Measurements from ENCODE around the gene OR2T29. TPM values are rescaled to one million over a fixed set of nuclear protein-coding genes. Genes with fewer than 3 reads are reported as not detected.

OR2T29 gene
- total and polyA plus RNA-seq, 2 of the 8 experiments (the other 6 are each of a cell fraction or from before 2014, with no cell fraction given), result not detected

DNA sequence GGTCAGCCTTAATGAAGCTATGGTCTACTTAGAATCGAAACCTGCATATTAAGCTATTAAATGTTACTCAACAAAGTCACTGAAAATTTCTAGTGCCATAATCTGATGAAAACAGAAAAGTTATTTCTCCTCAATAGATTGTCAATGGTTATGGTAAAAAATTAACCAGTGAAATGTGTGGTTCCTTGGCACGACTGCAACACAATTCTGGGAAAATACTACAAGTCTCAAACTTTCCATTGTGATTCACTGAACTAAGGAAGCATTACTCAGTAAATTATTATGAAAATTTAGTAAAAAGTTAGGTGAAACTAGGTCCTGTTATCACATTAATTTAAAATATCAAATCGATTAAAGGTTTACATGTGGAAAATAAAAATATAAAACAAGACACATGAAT lies 47.7 kb upstream of the OR2T29 start (continued):
- TF ChIP-seq BRCA1 (IDR thresholded peaks at IDR 0.05; ENCODE audit: low read depth, low read length), result no peak
- TF ChIP-seq EZH2 (IDR thresholded peaks at IDR 0.05; ENCODE audit: low read depth, low read length, severe bottlenecking), result no peak
- TF ChIP-seq BCL11A (IDR thresholded peaks at IDR 0.05; ENCODE audit: low read depth in 2 of 2, low read length in 2 of 2), result no peak
- no peak for TF ChIP-seq EP300 (IDR thresholded peaks at IDR 0.05; ENCODE audit: borderline replicate concordance in 1 of 2, low read depth in 2 of 2, low read length in 2 of 2)
- TF ChIP-seq CBX5 (IDR thresholded peaks at IDR 0.05; ENCODE audit: low read depth, low read length), result no peak
- no peak for TF ChIP-seq SAP30 (IDR thresholded peaks at IDR 0.05; ENCODE audit: insufficient read depth, insufficient replicate concordance, low read length)
- TF ChIP-seq JUN (IDR thresholded peaks at IDR 0.05; ENCODE audit: low read depth, low read length), result no peak
